HG03457 (cell line): ENCODE measurements around the gene IGF2.
"Not testable (repeated sequence)": the region's sequence is repeated elsewhere in the genome, so short reads cannot be mapped to it uniquely, and the experiment has no call there.

Source experiments
- ATAC-seq: cut with Tn5 transposase; IDR thresholded peaks from one replicate; pipeline ENCODE4 v1.9.1; 2021; ENCODE audit warnings: moderate number of reproducible peaks; ENCODE audit not compliant: unreplicated experiment

IGF2 gene

DNA sequence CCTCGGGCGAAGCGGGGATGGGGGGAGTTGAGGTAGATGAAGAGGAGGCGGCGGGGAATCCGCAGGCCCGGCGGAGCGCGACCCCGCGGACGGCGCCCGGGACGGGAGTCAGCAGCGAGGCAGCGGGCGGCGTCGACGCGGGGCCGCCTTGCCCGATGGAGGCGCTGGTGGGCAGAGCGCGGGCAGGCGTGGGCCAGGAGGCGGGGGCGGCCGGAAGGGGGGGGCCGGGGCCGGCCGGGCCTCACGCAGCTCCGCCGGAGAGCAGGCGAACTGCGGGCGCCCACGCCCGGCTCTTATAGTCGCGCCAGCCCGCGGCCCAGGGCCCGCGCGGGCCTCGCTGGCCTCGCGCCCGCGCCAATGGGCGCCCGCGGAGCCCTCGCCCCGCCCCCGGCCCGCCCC is at the start of gene IGF2:
TSS of gene IGF2 (minus strand) at position 267 of the 399 bp plus-strand sequence. CDS start 3,866 bp downstream, outside the sequence.
- ATAC-seq, result no peak

DNA sequence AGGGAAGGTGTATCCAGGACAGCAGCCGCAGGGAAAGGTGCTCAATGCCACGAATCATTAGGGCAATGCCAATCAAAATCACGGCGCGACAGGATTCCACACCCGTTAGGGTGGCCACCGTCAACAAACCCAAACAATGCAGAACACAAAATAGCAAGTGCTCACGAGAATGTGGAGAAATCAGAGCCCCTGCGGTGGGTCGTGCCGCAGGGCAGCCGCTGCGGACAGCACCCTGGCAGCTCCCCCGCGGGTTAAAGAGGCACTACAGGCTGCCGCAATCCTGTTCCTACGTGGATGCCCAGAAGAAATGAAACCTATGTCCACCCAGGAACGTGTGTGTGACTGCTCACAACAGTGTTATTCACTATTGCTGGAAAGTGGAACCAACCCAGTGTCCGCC is 49.6 kb upstream of the IGF2 start:
- no peak for ATAC-seq

- no peak for ATAC-seq
Observed at GRCh38 chr11:2187280-2187707, 48.1 kb upstream of the IGF2 start.

DNA sequence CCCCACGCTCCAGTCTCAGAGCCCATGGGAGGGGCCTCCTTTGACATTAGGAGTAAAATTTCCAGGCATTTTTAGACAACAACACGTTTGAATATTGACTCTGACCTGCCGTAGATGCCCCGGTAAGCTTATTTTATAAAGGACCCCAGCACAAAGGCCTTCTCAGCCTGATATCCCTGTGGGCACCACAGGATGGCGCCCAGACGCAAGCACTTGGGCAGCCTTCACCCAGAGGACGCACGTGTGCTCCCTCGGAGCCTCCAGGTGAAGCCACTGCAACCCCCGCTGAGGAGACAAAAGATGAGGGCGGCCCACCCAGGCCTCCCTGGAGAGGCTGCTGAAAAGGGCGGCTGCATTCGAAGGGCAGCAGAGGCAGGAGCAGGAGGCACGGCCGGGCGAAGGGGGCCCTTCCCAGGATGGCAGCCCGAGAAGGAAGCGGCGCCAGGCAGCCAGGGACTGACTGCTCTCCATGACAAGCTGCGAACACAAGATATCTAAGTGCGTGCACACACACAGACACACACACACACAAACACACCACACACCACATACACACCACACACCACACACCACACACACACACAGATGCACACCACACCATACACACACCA is 47.6 kb upstream of the IGF2 start:
- no peak for ATAC-seq

DNA sequence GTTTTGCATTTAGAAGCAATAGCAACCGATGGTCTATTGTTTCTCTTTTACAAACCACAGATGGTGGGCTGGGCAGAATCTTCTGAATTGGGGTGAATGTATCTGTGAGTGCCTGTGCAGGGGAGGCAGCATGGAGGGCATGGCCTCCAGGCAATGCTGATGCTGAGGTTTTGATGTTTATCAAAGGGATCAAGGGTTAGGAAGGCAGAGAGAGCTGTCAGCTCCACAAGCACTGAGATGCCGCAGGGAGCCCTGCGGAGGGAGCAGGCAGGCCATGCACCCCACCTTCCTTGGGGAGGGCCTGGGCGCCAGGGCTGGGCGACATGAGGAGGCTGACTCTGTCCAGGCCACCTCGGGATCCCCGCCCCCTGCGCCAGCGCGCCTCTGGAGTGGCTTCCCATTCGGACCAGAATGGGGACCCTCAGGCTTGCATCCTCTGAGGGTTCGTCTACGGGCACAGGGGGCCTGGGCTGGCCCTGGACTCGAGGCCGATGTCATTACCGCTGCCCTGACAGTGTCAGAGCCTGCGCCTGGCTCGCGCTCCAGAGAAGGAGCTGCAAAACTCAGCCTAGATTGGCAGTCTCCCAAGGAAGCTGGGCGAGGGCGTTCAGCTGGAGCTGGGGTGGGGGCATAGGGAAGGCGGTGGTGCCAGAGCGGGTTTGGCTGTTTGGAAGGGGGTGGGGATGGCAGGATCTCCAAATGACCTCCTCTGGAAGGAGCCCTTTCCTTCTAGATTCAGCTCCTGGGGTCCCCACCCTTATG is 46.3 kb upstream of the IGF2 start:
- no peak for ATAC-seq

DNA sequence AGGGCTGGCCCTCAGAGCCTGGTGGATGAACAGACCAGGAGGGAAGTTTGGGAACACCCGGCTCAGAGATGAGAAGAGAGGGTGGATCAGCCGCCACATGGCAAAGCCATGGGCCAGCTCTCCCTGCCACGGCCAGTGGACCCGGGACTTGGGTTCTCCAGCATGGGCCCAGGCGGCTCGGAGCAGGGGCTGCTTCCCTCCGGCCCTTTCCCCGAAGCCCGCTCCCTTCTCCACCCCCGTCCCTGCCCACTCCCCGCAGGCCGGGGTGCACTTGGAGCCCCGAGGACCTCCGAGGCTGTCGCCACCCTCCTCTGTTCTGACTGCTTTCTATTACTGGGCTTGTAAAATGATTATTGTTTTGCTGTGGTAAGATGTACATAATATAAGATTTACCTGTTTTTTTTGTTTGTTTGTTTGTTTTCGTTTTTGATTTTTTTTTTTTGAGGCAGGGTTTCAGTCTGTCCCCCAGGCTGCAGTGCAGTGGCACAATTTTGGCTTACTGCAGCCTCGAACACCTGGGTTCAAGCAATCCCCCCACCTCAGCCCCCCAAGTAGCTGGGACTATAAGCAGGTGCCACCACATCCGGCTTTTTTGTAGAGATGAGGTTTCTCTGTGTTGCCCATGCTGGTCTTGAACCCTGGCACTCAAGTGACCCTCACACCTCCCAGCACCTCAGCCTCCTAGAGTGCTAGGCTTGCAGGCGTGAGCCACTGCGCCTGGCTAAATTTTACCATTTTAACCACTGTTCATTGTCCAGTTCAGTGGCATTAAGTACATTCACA is 43.7 kb upstream of the IGF2 start:
- no peak for ATAC-seq

DNA sequence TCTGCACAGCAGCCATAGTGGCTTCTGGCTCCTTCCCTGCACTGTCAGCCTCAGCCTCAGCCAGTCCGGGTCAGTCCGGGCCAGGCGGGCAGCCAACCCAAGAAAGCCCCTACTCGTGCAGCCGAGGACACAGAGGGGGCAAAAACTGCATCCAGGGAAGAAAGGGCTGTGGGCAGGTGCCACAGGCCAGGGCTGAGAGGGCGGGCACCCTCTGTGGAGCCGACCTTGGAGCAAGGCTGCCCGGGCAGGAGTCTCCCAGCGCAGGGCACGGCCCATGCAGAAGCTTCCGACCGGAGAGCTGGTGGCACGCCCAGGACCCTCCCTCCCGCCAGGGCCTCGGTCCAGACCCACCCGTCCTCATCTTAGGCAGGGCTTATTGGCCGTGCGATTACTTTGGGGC is 42.9 kb upstream of the IGF2 start:
- ATAC-seq, result no peak

- ATAC-seq, result no peak
Observed at GRCh38 chr11:2180789-2181370, 41.7 kb upstream of the IGF2 start.

- no peak for ATAC-seq
Observed at GRCh38 chr11:2180347-2180746, 41.2 kb upstream of the IGF2 start.

DNA sequence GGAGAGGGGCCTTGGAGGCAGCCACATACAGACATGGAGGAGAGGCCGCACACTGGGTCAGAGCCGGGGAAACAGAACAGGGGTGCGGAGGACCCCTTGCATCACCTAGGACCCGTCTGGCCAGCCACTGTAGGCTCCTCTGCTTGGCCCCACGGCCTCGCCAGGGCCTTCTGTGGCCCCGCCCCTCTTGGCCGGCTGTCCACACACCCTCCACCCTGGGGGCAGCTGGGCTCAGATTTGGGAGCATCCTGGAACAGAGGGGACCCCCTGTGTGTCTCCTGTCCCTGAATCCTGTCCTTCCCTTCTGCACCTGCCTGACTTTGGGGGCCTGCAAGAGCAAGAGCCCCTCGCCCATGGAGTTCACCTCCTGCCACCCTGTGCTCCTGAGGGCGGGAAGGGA is 40.3 kb upstream of the IGF2 start:
- ATAC-seq, result no peak

GRCh38 chr11:2178906-2179494 is 39.8 kb upstream of the IGF2 start:
- no peak for ATAC-seq

GRCh38 chr11:2178055-2178773 is 39.0 kb upstream of the IGF2 start:
- ATAC-seq, result not testable (repeated sequence)

GRCh38 chr11:2177076-2177475 is 37.9 kb upstream of the IGF2 start:
- ATAC-seq, result no peak

GRCh38 chr11:2176389-2176900 is 37.3 kb upstream of the IGF2 start:
- ATAC-seq, result no peak

GRCh38 chr11:2175659-2176058 is 36.5 kb upstream of the IGF2 start:
- ATAC-seq, result no peak

- ATAC-seq, result no peak
Observed at GRCh38 chr11:2174361-2174760, 35.2 kb upstream of the IGF2 start.

- ATAC-seq, result no peak
Observed at GRCh38 chr11:2173761-2174160, 34.6 kb upstream of the IGF2 start.

GRCh38 chr11:2173150-2173693 is 34.0 kb upstream of the IGF2 start:
- ATAC-seq, result no peak

GRCh38 chr11:2172676-2173075 is 33.5 kb upstream of the IGF2 start:
- no peak for ATAC-seq

- no peak for ATAC-seq
Observed at GRCh38 chr11:2171591-2172003, 32.4 kb upstream of the IGF2 start, which contains the start of gene TH. Gene TH, minus strand, starts transcription at chr11:2171815. Its CDS starts 29 bp downstream, at chr11:2171786.
